HepG2 (cell line): ENCODE measurements around the gene CTSZ. TPM values are rescaled to one million over a fixed set of nuclear protein-coding genes. Genes with fewer than 3 reads are reported as not detected.

ENCODE experiments used
- ARID3A ChIP-seq: IDR thresholded peaks from 2 replicates; pipeline ENCODE4 v1.6.1; 2012; ENCODE audit warnings: low read depth, low read length, improper control_type of control experiment
- FIP1L1 ChIP-seq: fragments of 200-400 bp; formaldehyde crosslinking; IDR thresholded peaks from 2 replicates; pipeline ENCODE4 v1.6.1; 2018; ENCODE audit warnings: low read depth, mild to moderate bottlenecking, low read length, moderate library complexity, borderline replicate concordance; ENCODE audit not compliant: insufficient read depth
- GABPA ChIP-seq, 2 experiments: IDR thresholded peaks; 2 replicates each; pipeline ENCODE4 v1.6.1; 2011 to 2016; ENCODE audit warnings: low read depth in 2 of 2, low read length in 1 of 2, missing biosample characterization in 1 of 2, missing genetic modification characterization in 1 of 2
- KAT8 ChIP-seq: IDR thresholded peaks from 2 replicates; pipeline ENCODE4 v1.6.1; 2016; ENCODE audit warnings: missing genetic modification reagents, missing compliant biosample characterization
- KDM3A ChIP-seq: IDR thresholded peaks from 2 replicates; pipeline ENCODE4 v1.6.1; 2018; ENCODE audit warnings: low read depth, missing compliant biosample characterization
- KLF15 ChIP-seq: sonication (generic); formaldehyde crosslinking; IDR thresholded peaks from 2 replicates; pipeline ENCODE4 v1.8.1; 2023; ENCODE audit warnings: borderline replicate concordance, mild to moderate bottlenecking, inconsistent platforms, missing genetic modification reagents, mixed read lengths
- NR2F6 ChIP-seq, 2 experiments: IDR thresholded peaks; 2 replicates each; pipeline ENCODE4 v1.6.1; 2016; ENCODE audit warnings: antibody characterized with exemption in 1 of 2, mild to moderate bottlenecking in 1 of 2
- PCBP2 ChIP-seq: fragments of 200-400 bp; formaldehyde crosslinking; optimal IDR thresholded peaks from 2 replicates; pipeline ENCODE3; 2018; ENCODE audit warnings: low read length, low read depth; ENCODE audit not compliant: poor library complexity, severe bottlenecking
- PRDM4 ChIP-seq: sonication (generic); formaldehyde crosslinking; IDR thresholded peaks from 2 replicates; pipeline ENCODE4 v1.9.0; 2021; ENCODE audit warnings: missing genetic modification reagents, borderline replicate concordance
- RERE ChIP-seq: IDR thresholded peaks from 2 replicates; pipeline ENCODE4 v1.6.1; 2016; ENCODE audit warnings: low read depth, missing genetic modification reagents, missing compliant biosample characterization
- TAF1 ChIP-seq: sonication (generic); formaldehyde crosslinking; IDR thresholded peaks from 2 replicates; pipeline ENCODE4 v1.4.0; 2020; ENCODE audit warnings: missing genetic modification reagents
- THAP11 ChIP-seq: IDR thresholded peaks from 2 replicates; pipeline ENCODE4 v1.6.1; 2016; ENCODE audit warnings: missing biosample characterization, missing genetic modification reagents
- ZNF205 ChIP-seq: IDR thresholded peaks from 2 replicates; pipeline ENCODE4 v1.6.1; 2018; ENCODE audit warnings: missing biosample characterization, missing genetic modification reagents
- ZNF460 ChIP-seq: sonication (generic); formaldehyde crosslinking; IDR thresholded peaks from 2 replicates; pipeline ENCODE4 v1.5.1; 2020; ENCODE audit warnings: missing genetic modification reagents, mild to moderate bottlenecking, borderline replicate concordance
- ZNF564 ChIP-seq: sonication (generic); formaldehyde crosslinking; IDR thresholded peaks from 2 replicates; pipeline ENCODE4 v1.8.1; 2023; ENCODE audit warnings: mild to moderate bottlenecking, missing genetic modification reagents
- ZNF652 ChIP-seq: IDR thresholded peaks from 2 replicates; pipeline ENCODE4 v1.6.1; 2016; ENCODE audit warnings: low read depth, borderline replicate concordance
- ZNF691 ChIP-seq: sonication (generic); formaldehyde crosslinking; IDR thresholded peaks from 2 replicates; pipeline ENCODE4 v1.4.0; 2020; ENCODE audit warnings: missing genetic modification reagents, low read depth, mild to moderate bottlenecking, borderline replicate concordance
- polyA plus RNA-seq, 8 experiments: library from polyadenylated mRNA; depleted of rRNA in 3 of 8; stranded (reverse) in 7 of 8; unstranded in 1 of 8; fragments of >200 nt; fragmentation: Illumina TruSeq in 4 of 8; extraction: Trizol in 4 of 8; gene quantifications; 2 replicates each; pipeline versions ENCODE4 v1.2.1 to v1.2.3, GENCODE V29; 2011 to 2016; ENCODE audit warnings: low read depth in 4 of 8, missing spikeins in 1 of 8, mixed read lengths in 1 of 8; ENCODE audit not compliant: insufficient read depth in 1 of 8
- total RNA-seq, 5 experiments: library from RNA; depleted of rRNA; stranded (reverse); fragments of >200 nt; fragmentation: Illumina TruSeq; extraction: Trizol; gene quantifications; 2 replicates each; pipeline ENCODE4 v1.2.3, GENCODE V29; 2016; ENCODE audit warnings: low read depth in 1 of 5

CTSZ gene
- total and polyA plus RNA-seq, 2 of the 13 experiments (the other 11 are each of a cell fraction or from before 2014, with no cell fraction given) = 0.33 TPM; not detected in 1

GRCh38 chr20:59006167-59006863, 739 bp downstream of the CTSZ start (continued):
- no peak for TF ChIP-seq RERE
- no peak for TF ChIP-seq KLF15 (CRISPR knock-in tag)
- TF ChIP-seq TAF1 (CRISPR knock-in tag) = no peak; the same call in 1 of the 2 replicates
- no peak for TF ChIP-seq PRDM4 (CRISPR knock-in tag)
- TF ChIP-seq ZNF205 (CRISPR knock-in tag) = no peak
- TF ChIP-seq KDM3A (CRISPR knock-in tag) = 0 out of 2 replicates have a peak, but pooled peaks have one; percentile 43
- 0 out of 2 replicates have a peak, but pooled peaks have one; percentile 63 for TF ChIP-seq NR2F6 (IDR thresholded peaks at IDR 0.05)
- TF ChIP-seq NR2F6 (CRISPR knock-in tag; IDR thresholded peaks at IDR 0.05) = peak; percentile 82
- no peak for TF ChIP-seq ARID3A
- no peak for TF ChIP-seq PCBP2
- no peak for TF ChIP-seq KAT8
- no peak for TF ChIP-seq ZNF691 (CRISPR knock-in tag)
- no peak for TF ChIP-seq ZNF564
- no peak for TF ChIP-seq THAP11
- no peak for TF ChIP-seq ZNF652 (CRISPR knock-in tag)
- no peak for TF ChIP-seq GABPA (IDR thresholded peaks at IDR 0.05; ENCODE audit: low read depth, low read length)
- TF ChIP-seq GABPA (CRISPR knock-in tag; IDR thresholded peaks at IDR 0.05; ENCODE audit: low read depth) = no peak
- no peak for TF ChIP-seq ZNF460 (CRISPR knock-in tag)
- TF ChIP-seq FIP1L1 = no peak
